Kidney (tissue), 14 donors: ENCODE measurements around the gene FLT4. TPM values are rescaled to one million over a fixed set of nuclear protein-coding genes. Genes with fewer than 3 reads are reported as not detected.
A peak's percentile ranks its signal among the peaks of the same experiment; 100 is the strongest.

Experiments
- DNase-seq, 5 donors: peaks; one replicate each; pipeline ENCODE4 v3.0.0-alpha.2; 2013 to 2020
- FAIRE-seq: peaks from 2 replicates; lab custom pipeline; 2012; peaks lifted over from hg19 to GRCh38; lab: Jason Lieb, UNC
- H3K27ac ChIP-seq, 2 donors: one replicate each; pipeline ENCODE4 v1.7.0; 2013; ENCODE audit warnings: low read depth in 2 of 2, low read length in 2 of 2, inconsistent platforms in 1 of 2
- H3K27me3 ChIP-seq: one replicate; pipeline ENCODE4 v1.7.1; 2013; ENCODE audit warnings: low read length, inconsistent platforms; ENCODE audit not compliant: control insufficient read depth, insufficient read depth
- H3K36me3 ChIP-seq, 3 donors: one replicate each; pipeline versions ENCODE4 v1.7.0 to v1.7.1; 2013; ENCODE audit warnings: low read length in 3 of 3, control low read depth in 1 of 3, inconsistent platforms in 1 of 3; ENCODE audit not compliant: insufficient read depth in 3 of 3, control insufficient read depth in 2 of 3
- H3K4me1 ChIP-seq, 3 donors: one replicate each; pipeline versions ENCODE4 v1.7.0 to v1.7.1; 2013; ENCODE audit warnings: low read length in 3 of 3, inconsistent platforms in 1 of 3, low read depth in 1 of 3; ENCODE audit not compliant: control insufficient read depth in 2 of 3, insufficient read depth in 2 of 3
- H3K4me3 ChIP-seq, 3 donors: one replicate each; pipeline versions ENCODE4 v1.7.0 to v1.8.1; 2013; ENCODE audit warnings: low read length in 3 of 3, control low read depth in 1 of 3, inconsistent platforms in 1 of 3
- H3K9ac ChIP-seq, 3 donors: one replicate each; pipeline versions ENCODE4 v1.7.0 to v1.7.1; 2013; ENCODE audit warnings: low read length in 3 of 3, control low read depth in 1 of 3, inconsistent platforms in 1 of 3
- H3K9me3 ChIP-seq, 3 donors: one replicate each; pipeline versions ENCODE4 v1.7.0 to v1.7.1; 2013; ENCODE audit warnings: low read length in 3 of 3, control low read depth in 1 of 3, inconsistent platforms in 1 of 3; ENCODE audit not compliant: control insufficient read depth in 2 of 3, insufficient read depth in 1 of 3
- CTCF ChIP-seq: IDR thresholded peaks from 3 replicates; pipeline ENCODE4 v1.5.1; 2012; ENCODE audit warnings: mild to moderate bottlenecking, moderate library complexity, borderline replicate concordance; ENCODE audit not compliant: insufficient read depth; ENCODE audit errors: extremely low read depth
- intact Hi-C: fragments of 100-400 bp; cut with DNase I; formaldehyde crosslinking; loops from one replicate; pipeline ENCODE4 v1.11.1; 2022
- polyA plus RNA-seq: library from polyadenylated mRNA; stranded (reverse); fragments of 350-450 nt; fragmentation: Illumina TruSeq; extraction: RNeasy Lipid Tissue Mini Kit (QIAGEN cat#74804); gene quantifications from one replicate; pipeline ENCODE4 v1.2.3, GENCODE V29; 2014; ENCODE audit warnings: low read depth, low replicate concordance; ENCODE audit not compliant: insufficient read depth
- total RNA-seq: library from RNA; stranded (reverse); fragmentation: NEBNext Ultra II Directional; extraction: Animal tissue kit (Norgen Biotek cat#: 25700); gene quantifications from one replicate; pipeline ENCODE4 v1.2.1, GENCODE V29; 2021
- donor health status: control.
- donor health status: control.
- donor health status: control.
- donor health status: control.
- donor health status: control.
- donor health status: DM: yes; HTN: yes; CAD: no.
- donor health status: Normal renal cell carcinoma (clear cell type).

The FLT4 gene
- total and polyA plus RNA-seq, 2 donors from 2014 or later: 6.9 to 29.4 TPM

- intact Hi-C loops: no loop called here
- Histone ChIP-seq H3K36me3 (no peaks in the 10 kb centered on the region), H3K27ac (no peak overlapping the region), H3K9ac (no peak overlapping the region), H3K4me1 (peaks cover 0 to 2% (median 0%) of the 10 kb centered on the region in 3 donors), H3K9me3 (no peaks in the 10 kb centered on the region), H3K27me3 (no peaks in the 10 kb centered on the region), H3K4me3 (no peak overlapping the region)
- DNase-seq (peak in 4 of 5 donors; percentile 61 to 80 (median 72)), FAIRE-seq (no peak)
- no peak for TF ChIP-seq CTCF
These were observed 30.4 kb downstream of the FLT4 start for GRCh38 chr5:180618829-180619562.

- H3K27me3 ChIP-seq: no peaks in the 10 kb centered on the region
- peaks cover 0 to 2% (median 0%) of the 10 kb centered on the region in 3 donors for H3K4me1 ChIP-seq
- no peak for DNase-seq
- intact Hi-C loops: no loop called here
- H3K9me3 ChIP-seq: no peaks in the 10 kb centered on the region
- no peaks in the 10 kb centered on the region for H3K36me3 ChIP-seq
- H3K27ac ChIP-seq: no peak overlapping the region
- no peak for TF ChIP-seq CTCF
- FAIRE-seq: no peak
- H3K9ac ChIP-seq: no peak overlapping the region
- no peak overlapping the region for H3K4me3 ChIP-seq
These were observed 30.9 kb downstream of the FLT4 start for GRCh38 chr5:180618487-180618828.

- DNase-seq (no peak), FAIRE-seq (no peak)
- Histone ChIP-seq H3K9ac (no peak overlapping the region), H3K4me1 (peaks cover 0 to 2% (median 0%) of the 10 kb centered on the region in 3 donors), H3K27ac (no peak overlapping the region), H3K27me3 (no peaks in the 10 kb centered on the region), H3K36me3 (no peaks in the 10 kb centered on the region), H3K9me3 (no peaks in the 10 kb centered on the region), H3K4me3 (no peak overlapping the region)
- intact Hi-C loops: no loop called here
- no peak for TF ChIP-seq CTCF
These were observed 35.6 kb downstream of the FLT4 start for GRCh38 chr5:180613814-180614188.
